ENCODE results near the gene ITGB5. TPM values are rescaled to one million over a fixed set of nuclear protein-coding genes. Genes with fewer than 3 reads are reported as not detected.
A peak's percentile ranks its signal among the peaks of the same experiment; 100 is the strongest.

ITGB5 gene
- total RNA-seq = 100 to 1,000 TPM in 1 of 2 donors, 10 to 100 TPM in 1; 86.1 to 119 TPM
- long read RNA-seq, full-length matches to known transcripts = 4 of 27 reads
- long read RNA-seq, partial matches to known transcripts = 18 of 27 reads
- long read RNA-seq, other reads (novel, unspliced or antisense) = 5 of 27 reads

- intact Hi-C loops (cut with DNase I) = loop anchor here in 1 of 2 donors (10.0 kb wide), 1 partner anchor 53 kb away; no protein-coding TSS in a partner anchor
- ATAC-seq = peak; percentile 88 to 95
Measured at GRCh38 chr3:124887177-124887931, at the start of gene ITGB5. TSS of gene ITGB5 (minus strand) at chr3:124887365. CDS start at chr3:124887000, 365 bp downstream.

GRCh38 chr3:124935794-124936542, 48.8 kb upstream of the ITGB5 start:
- intact Hi-C loops (cut with DNase I) = no loop called here
- no peak for ATAC-seq
- no peak for DNase-seq

More at GRCh38 chr3:124887177-124887931, at the start of gene ITGB5:
- peak; percentile 82 for DNase-seq

GRCh38 chr3:124935264-124935663, 48.1 kb upstream of the ITGB5 start:
- intact Hi-C loops (cut with DNase I) = no loop called here
- ATAC-seq = no peak

GRCh38 chr3:124934577-124934976, 47.4 kb upstream of the ITGB5 start, which contains the start of gene MUC13:
TSS of gene MUC13 (minus strand) at chr3:124934751. CDS start at chr3:124934712, 39 bp downstream.
- intact Hi-C loops (cut with DNase I) = no loop called here
- ATAC-seq (no peak), DNase-seq (no peak)

More at GRCh38 chr3:124935264-124935663, 48.1 kb upstream of the ITGB5 start:
- no peak for DNase-seq

- peak; percentile 77 for DNase-seq
- intact Hi-C loops (cut with DNase I) = loop anchor here in 1 of 2 donors (5.0 kb wide), 2 partner anchors 239 to 509 kb away; no protein-coding TSS in a partner anchor
- peak; percentile 70 to 73 for ATAC-seq
Measured at GRCh38 chr3:124928333-124929202, 41.4 kb upstream of the ITGB5 start.

GRCh38 chr3:124927574-124928045, 40.4 kb upstream of the ITGB5 start:
- intact Hi-C loops (cut with DNase I) = loop anchor here in 1 of 2 donors (5.0 kb wide), 2 partner anchors 240 to 510 kb away; no protein-coding TSS in a partner anchor
- no peak for DNase-seq
- ATAC-seq = no peak

GRCh38 chr3:124926426-124927101, 39.4 kb upstream of the ITGB5 start:
- intact Hi-C loops (cut with DNase I) = loop anchor here in 1 of 2 donors (5.0 kb wide), 2 partner anchors 241 to 511 kb away; no protein-coding TSS in a partner anchor
- DNase-seq (no peak), ATAC-seq (no peak)

GRCh38 chr3:124924741-124925140, 37.6 kb upstream of the ITGB5 start:
- DNase-seq (no peak), ATAC-seq (no peak)
- intact Hi-C loops (cut with DNase I) = loop anchor here in 1 of 2 donors (5.0 kb wide), 2 partner anchors 243 to 513 kb away; no protein-coding TSS in a partner anchor

GRCh38 chr3:124923833-124924232, 36.7 kb upstream of the ITGB5 start:
- no peak for DNase-seq
- intact Hi-C loops (cut with DNase I) = no loop called here
- no peak for ATAC-seq

- ATAC-seq = peak; percentile 56 to 75
- intact Hi-C loops (cut with DNase I) = no loop called here
- no peak for DNase-seq
Measured at GRCh38 chr3:124920718-124921117, 33.6 kb upstream of the ITGB5 start.

- no peak for ATAC-seq
- intact Hi-C loops (cut with DNase I) = no loop called here
- no peak for DNase-seq
Measured at GRCh38 chr3:124919756-124920155, 32.6 kb upstream of the ITGB5 start.

- ATAC-seq (no peak), DNase-seq (no peak)
- intact Hi-C loops (cut with DNase I) = no loop called here
Measured at GRCh38 chr3:124918524-124918923, 31.4 kb upstream of the ITGB5 start.

- ATAC-seq = peak; percentile 72 to 73
- intact Hi-C loops (cut with DNase I) = no loop called here
- DNase-seq = peak; percentile 28
Measured at GRCh38 chr3:124916837-124917409, 29.8 kb upstream of the ITGB5 start.

GRCh38 chr3:124915254-124915653, 28.1 kb upstream of the ITGB5 start:
- DNase-seq = no peak
- ATAC-seq = no peak
- intact Hi-C loops (cut with DNase I) = no loop called here

GRCh38 chr3:124907957-124908356, 20.8 kb upstream of the ITGB5 start:
- no peak for DNase-seq
- intact Hi-C loops (cut with DNase I) = no loop called here
- no peak for ATAC-seq

GRCh38 chr3:124904835-124905492, 17.8 kb upstream of the ITGB5 start:
- intact Hi-C loops (cut with DNase I) = no loop called here
- ATAC-seq (no peak), DNase-seq (no peak)
